Stomach (tissue), 9 donors: Measurements from ENCODE around the gene PEX10. TPM values are rescaled to one million over a fixed set of nuclear protein-coding genes. Genes with fewer than 3 reads are reported as not detected.

Experiments used
- DNase-seq, 2 donors: peaks; one replicate each; pipeline versions ENCODE4 v3.0.0 to v3.0.0-alpha.2; 2013 to 2019
- H3K27ac ChIP-seq, 5 donors: fragments of 200-600 bp in 4 of 5; sonication (generic) in 4 of 5; one replicate each; pipeline ENCODE4 v1.5.1; 2013 to 2019; ENCODE audit warnings: mild to moderate bottlenecking in 1 of 5, moderate library complexity in 1 of 5
- H3K27me3 ChIP-seq, 3 donors: fragments of 200-600 bp; sonication (generic); one replicate each; pipeline ENCODE4 v1.5.1; 2017 to 2019; ENCODE audit warnings: mixed run types in 1 of 3
- H3K36me3 ChIP-seq, 4 donors: fragments of 200-600 bp; sonication (generic); 1 replicate in 3 of 4; 2 replicates in 1 of 4; pipeline ENCODE4 v1.5.1; 2016 to 2019
- H3K4me1 ChIP-seq, 4 donors: fragments of 200-600 bp; sonication (generic); one replicate each; pipeline ENCODE4 v1.5.1; 2016 to 2019
- H3K4me3 ChIP-seq, 4 donors: fragments of 200-600 bp; sonication (generic) in 3 of 4; one replicate each; pipeline ENCODE4 v1.5.1; 2016 to 2019; ENCODE audit warnings: mild to moderate bottlenecking in 1 of 4
- H3K9me3 ChIP-seq, 4 donors: fragments of 200-600 bp; sonication (generic); one replicate each; pipeline ENCODE4 v1.5.1; 2016 to 2019
- EP300 ChIP-seq: sonication (generic); formaldehyde crosslinking; IDR thresholded peaks from one replicate; pipeline ENCODE4 v1.6.1; 2017; ENCODE audit warnings: antibody characterized with exemption
- POLR2A ChIP-seq, 4 donors: fragments of 450-650 bp; IDR thresholded peaks; one replicate each; pipeline ENCODE4 v1.6.1; 2016; ENCODE audit warnings: antibody characterized with exemption in 4 of 4, control low read depth in 2 of 4, mild to moderate bottlenecking in 1 of 4, moderate library complexity in 1 of 4
- POLR2AphosphoS5 ChIP-seq, 3 donors: sonication (generic); formaldehyde crosslinking; IDR thresholded peaks; one replicate each; pipeline ENCODE4 v1.6.1; 2016; ENCODE audit warnings: antibody characterized with exemption in 3 of 3
- WGBS, 5 donors: extraction: QIAGEN DNeasy Blood & Tissue Kit in 3 of 5; methylation state at CpG; one replicate each; pipeline versions ENCODE4 v1.1.5 to v1.1.7; 2013 to 2018; 5-methylcytosine and 5-hydroxymethylcytosine counted together
- intact Hi-C: fragments of 100-400 bp; cut with DNase I; formaldehyde crosslinking; loops from one replicate; pipeline ENCODE4 v1.15.1; 2023; ENCODE audit warnings: low total_unique reads
- polyA plus RNA-seq, 3 donors: library from polyadenylated mRNA; stranded (reverse); fragments of 200-250 nt; gene quantifications; one replicate each; pipeline ENCODE4 v1.2.3, GENCODE V29; 2013
- total RNA-seq, 5 donors: library from RNA; depleted of rRNA; stranded (reverse); fragments of >200 nt; gene quantifications; one replicate each; pipeline versions ENCODE4 v1.1.0 to v1.2.3, GENCODE V29; 2014 to 2016
- TF ChIP-seq, protein P1 (sequence below), 7 experiments: fragments of 450-650 bp in 4 of 7; fragments of 200-600 bp in 3 of 7; sonication (generic) in 3 of 7; IDR thresholded peaks; one replicate each; pipeline ENCODE4 v1.5.1; 2016 to 2019; ENCODE audit warnings: antibody characterized with exemption in 7 of 7, control low read depth in 2 of 7, mild to moderate bottlenecking in 1 of 7
- donor health status: healthy with polysubstance abuse.
- donor health status: Bipolar disorder and iron deficiency.
- donor health status: healthy.

The PEX10 gene
- total and polyA plus RNA-seq, 8 donors: 0.87 to 27.2 (median 15.7) TPM

- peaks cover 0 to 5% (median 2%) of the 10 kb centered on the region in 4 donors for H3K36me3 ChIP-seq
- no peak overlapping the region for H3K4me3 ChIP-seq
- H3K27ac ChIP-seq: no peak overlapping the region
- intact Hi-C loops: no loop called here
- TF ChIP-seq POLR2A (IDR thresholded peaks at IDR 0.05): no peak
- TF ChIP-seq, protein P1, sequence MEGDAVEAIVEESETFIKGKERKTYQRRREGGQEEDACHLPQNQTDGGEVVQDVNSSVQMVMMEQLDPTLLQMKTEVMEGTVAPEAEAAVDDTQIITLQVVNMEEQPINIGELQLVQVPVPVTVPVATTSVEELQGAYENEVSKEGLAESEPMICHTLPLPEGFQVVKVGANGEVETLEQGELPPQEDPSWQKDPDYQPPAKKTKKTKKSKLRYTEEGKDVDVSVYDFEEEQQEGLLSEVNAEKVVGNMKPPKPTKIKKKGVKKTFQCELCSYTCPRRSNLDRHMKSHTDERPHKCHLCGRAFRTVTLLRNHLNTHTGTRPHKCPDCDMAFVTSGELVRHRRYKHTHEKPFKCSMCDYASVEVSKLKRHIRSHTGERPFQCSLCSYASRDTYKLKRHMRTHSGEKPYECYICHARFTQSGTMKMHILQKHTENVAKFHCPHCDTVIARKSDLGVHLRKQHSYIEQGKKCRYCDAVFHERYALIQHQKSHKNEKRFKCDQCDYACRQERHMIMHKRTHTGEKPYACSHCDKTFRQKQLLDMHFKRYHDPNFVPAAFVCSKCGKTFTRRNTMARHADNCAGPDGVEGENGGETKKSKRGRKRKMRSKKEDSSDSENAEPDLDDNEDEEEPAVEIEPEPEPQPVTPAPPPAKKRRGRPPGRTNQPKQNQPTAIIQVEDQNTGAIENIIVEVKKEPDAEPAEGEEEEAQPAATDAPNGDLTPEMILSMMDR (IDR thresholded peaks at IDR 0.05): no peak
- no peak for TF ChIP-seq POLR2AphosphoS5 (IDR thresholded peaks at IDR 0.05)
- TF ChIP-seq EP300: no peak
- H3K27me3 ChIP-seq: no peaks in the 10 kb centered on the region
- WGBS, 5 donors: 73 to 81% (median 77%) methylated on average over 23 to 25 of the region's 25 CpGs
- peaks cover 6 to 12% (median 8%) of the 10 kb centered on the region in 4 donors for H3K4me1 ChIP-seq
- H3K9me3 ChIP-seq: no peaks in the 10 kb centered on the region
- DNase-seq: no peak
Observed at GRCh38 chr1:2376931-2377672, 35.3 kb downstream of the PEX10 start.

- Histone ChIP-seq H3K4me3 (no peak overlapping the region), H3K27me3 (no peaks in the 10 kb centered on the region), H3K4me1 (peaks cover under 1 to 4% (median under 1%) of the 10 kb centered on the region in 4 donors), H3K36me3 (peaks cover 0 to 12% (median 10%) of the 10 kb centered on the region in 4 donors), H3K9me3 (no peaks in the 10 kb centered on the region), H3K27ac (no peak overlapping the region)
- TF ChIP-seq POLR2A (IDR thresholded peaks at IDR 0.05) (no peak), POLR2AphosphoS5 (IDR thresholded peaks at IDR 0.05) (no peak), EP300 (no peak)
- TF ChIP-seq, protein P1 (IDR thresholded peaks at IDR 0.05): no peak
- intact Hi-C loops: no loop called here
- DNase-seq: no peak
- WGBS, 5 donors: 83 to 89% (median 87%) methylated on average over 9 to 23 of the region's 23 CpGs
Observed at GRCh38 chr1:2376261-2376741, 36.1 kb downstream of the PEX10 start.

GRCh38 chr1:2375923-2376260 is 36.5 kb downstream of the PEX10 start:
- Histone ChIP-seq H3K27ac (no peak overlapping the region), H3K4me1 (no peaks in the 10 kb centered on the region), H3K4me3 (no peak overlapping the region), H3K36me3 (peaks cover 0 to 15% (median 14%) of the 10 kb centered on the region in 4 donors), H3K27me3 (no peaks in the 10 kb centered on the region), H3K9me3 (no peaks in the 10 kb centered on the region)
- 84 to 90% (median 84%) methylated on average over 5 to 7 of the region's 7 CpGs for WGBS, 5 donors
- no peak for DNase-seq
- intact Hi-C loops: no loop called here
- TF ChIP-seq POLR2AphosphoS5 (IDR thresholded peaks at IDR 0.05): no peak
- TF ChIP-seq EP300: no peak
- no peak for TF ChIP-seq POLR2A (IDR thresholded peaks at IDR 0.05)
- TF ChIP-seq, protein P1 (IDR thresholded peaks at IDR 0.05): no peak

GRCh38 chr1:2375246-2375922 is 37.0 kb downstream of the PEX10 start:
- H3K4me3 ChIP-seq: no peak overlapping the region
- no peaks in the 10 kb centered on the region for H3K9me3 ChIP-seq
- H3K27ac ChIP-seq: no peak overlapping the region
- intact Hi-C loops: no loop called here
- peaks cover 0 to 19% (median 16%) of the 10 kb centered on the region in 4 donors for H3K36me3 ChIP-seq
- DNase-seq: no peak
- TF ChIP-seq EP300 (no peak), POLR2AphosphoS5 (IDR thresholded peaks at IDR 0.05) (no peak), POLR2A (IDR thresholded peaks at IDR 0.05) (no peak)
- TF ChIP-seq, protein P1 (IDR thresholded peaks at IDR 0.05): no peak
- WGBS, 5 donors: 83 to 93% (median 87%) methylated on average over 16 to 23 of the region's 23 CpGs
- no peaks in the 10 kb centered on the region for H3K27me3 ChIP-seq
- H3K4me1 ChIP-seq: no peaks in the 10 kb centered on the region
